GM12892 (cell line): ENCODE measurements around the gene PPIL3.

ENCODE experiments used
- POLR2A ChIP-seq: IDR thresholded peaks from 2 replicates; pipeline ENCODE4 v1.6.1; 2011; ENCODE audit warnings: low read depth, low read length, control low read depth
- POLR2AphosphoS5 ChIP-seq: IDR thresholded peaks from 2 replicates; pipeline ENCODE4 v1.6.1; 2011; ENCODE audit warnings: low read depth, low read length, control low read depth
- TAF1 ChIP-seq: IDR thresholded peaks from 2 replicates; pipeline ENCODE4 v1.6.1; 2011; ENCODE audit warnings: low read depth, mild to moderate bottlenecking, control low read depth, low read length, borderline replicate concordance

DNA sequence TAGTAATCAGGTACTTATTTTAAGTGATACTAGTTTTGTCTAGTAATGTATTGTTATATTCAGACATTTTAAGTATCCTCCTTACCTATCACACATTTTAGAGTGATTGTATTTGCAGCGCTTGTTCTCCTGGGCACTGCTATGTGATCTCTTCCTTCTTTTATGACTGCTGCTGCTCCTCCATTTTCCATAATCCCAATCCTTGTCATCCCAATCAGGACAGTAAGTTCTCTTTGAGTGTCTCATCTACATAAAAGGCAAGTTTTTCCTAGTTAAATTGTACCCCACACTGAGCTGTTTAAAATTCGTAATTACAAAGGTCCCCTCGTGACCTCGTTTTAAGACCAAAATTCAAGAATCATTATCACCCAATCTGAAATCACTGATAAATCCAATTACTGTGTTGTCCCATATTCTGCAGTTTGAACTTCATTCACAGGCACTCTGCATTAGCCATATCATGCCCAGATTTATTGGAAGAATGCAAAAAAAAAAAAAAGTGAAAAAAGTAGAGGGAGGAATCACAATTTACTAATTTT is 27.2 kb downstream of the PPIL3 start:
- no peak for TF ChIP-seq POLR2AphosphoS5
- no peak for TF ChIP-seq POLR2A
- TF ChIP-seq TAF1: no peak
